ENCODE data around the gene SEMA6A. TPM values are rescaled to one million over a fixed set of nuclear protein-coding genes. Genes with fewer than 3 reads are reported as not detected.
"Not testable (repeated sequence)": the region's sequence is repeated elsewhere in the genome, so short reads cannot be mapped to it uniquely, and the experiment has no call there.

Gene SEMA6A
- total RNA-seq, 2 donors from 2014 or later, result 3.9 to 4.4 TPM

- H3K27ac ChIP-seq, result no peak overlapping the region
- H3K27me3 ChIP-seq, result no peaks in the 10 kb centered on the region
- TF ChIP-seq, protein P1, sequence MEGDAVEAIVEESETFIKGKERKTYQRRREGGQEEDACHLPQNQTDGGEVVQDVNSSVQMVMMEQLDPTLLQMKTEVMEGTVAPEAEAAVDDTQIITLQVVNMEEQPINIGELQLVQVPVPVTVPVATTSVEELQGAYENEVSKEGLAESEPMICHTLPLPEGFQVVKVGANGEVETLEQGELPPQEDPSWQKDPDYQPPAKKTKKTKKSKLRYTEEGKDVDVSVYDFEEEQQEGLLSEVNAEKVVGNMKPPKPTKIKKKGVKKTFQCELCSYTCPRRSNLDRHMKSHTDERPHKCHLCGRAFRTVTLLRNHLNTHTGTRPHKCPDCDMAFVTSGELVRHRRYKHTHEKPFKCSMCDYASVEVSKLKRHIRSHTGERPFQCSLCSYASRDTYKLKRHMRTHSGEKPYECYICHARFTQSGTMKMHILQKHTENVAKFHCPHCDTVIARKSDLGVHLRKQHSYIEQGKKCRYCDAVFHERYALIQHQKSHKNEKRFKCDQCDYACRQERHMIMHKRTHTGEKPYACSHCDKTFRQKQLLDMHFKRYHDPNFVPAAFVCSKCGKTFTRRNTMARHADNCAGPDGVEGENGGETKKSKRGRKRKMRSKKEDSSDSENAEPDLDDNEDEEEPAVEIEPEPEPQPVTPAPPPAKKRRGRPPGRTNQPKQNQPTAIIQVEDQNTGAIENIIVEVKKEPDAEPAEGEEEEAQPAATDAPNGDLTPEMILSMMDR (IDR thresholded peaks at IDR 0.05), result no peak
- H3K4me3 ChIP-seq, result no peak overlapping the region
- no peaks in the 10 kb centered on the region for H3K36me3 ChIP-seq
- H3K9me3 ChIP-seq, result no peaks in the 10 kb centered on the region
- DNase-seq (ENCODE audit: low spot score), result no peak
- H3K4me1 ChIP-seq, result peaks cover 0 to 26% of the 10 kb centered on the region in 2 donors
Measured at GRCh38 chr5:116524051-116524904, 50.3 kb downstream of the SEMA6A start.

GRCh38 chr5:116523182-116523581 is 51.4 kb downstream of the SEMA6A start:
- not testable (repeated sequence) for H3K27ac ChIP-seq; H3K27me3 ChIP-seq; DNase-seq (ENCODE audit: low spot score); H3K4me3 ChIP-seq; H3K36me3 ChIP-seq; H3K9me3 ChIP-seq
- peaks cover 0 to 15% of the 10 kb centered on the region in 2 donors for H3K4me1 ChIP-seq

DNA sequence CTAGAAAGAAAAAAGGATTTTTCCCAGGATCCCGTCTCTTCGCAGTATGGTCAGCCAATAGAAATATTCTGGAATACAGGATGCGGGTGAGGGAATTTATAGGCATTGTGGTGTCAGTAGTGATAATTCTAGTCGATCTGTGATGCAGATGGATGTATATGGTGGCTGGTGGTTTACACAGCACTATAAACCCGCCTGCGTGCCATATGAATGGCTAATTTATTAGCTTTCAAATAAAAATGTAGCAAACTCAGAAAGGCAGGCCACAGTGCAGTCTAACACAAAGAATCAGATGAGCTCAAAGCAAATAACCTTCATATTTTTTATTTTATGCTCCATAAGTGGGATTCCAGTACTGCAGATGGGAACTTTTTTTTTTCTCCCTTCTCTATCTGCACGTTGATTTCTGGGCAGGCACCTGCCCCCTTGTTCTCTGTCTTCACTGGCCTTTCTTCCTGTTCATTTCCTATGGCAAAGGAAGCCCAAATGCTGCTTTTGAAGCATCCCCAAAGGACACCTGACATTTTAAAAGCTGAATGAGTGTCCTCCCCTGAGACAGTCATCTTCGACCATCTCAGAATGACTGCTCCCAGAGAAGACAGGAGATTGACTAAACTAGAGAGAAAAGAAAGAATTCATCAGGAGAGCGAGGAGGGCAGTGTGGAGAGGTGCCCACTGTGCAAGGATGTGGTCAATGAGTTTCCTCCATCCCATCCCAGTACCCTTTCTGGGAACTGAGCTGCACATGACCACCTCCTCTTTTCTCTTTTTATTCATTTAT is 52.1 kb downstream of the SEMA6A start:
- TF ChIP-seq, protein P1 (IDR thresholded peaks at IDR 0.05), result no peak
- no peak overlapping the region for H3K4me3 ChIP-seq
- H3K27ac ChIP-seq, result no peak overlapping the region
- no peaks in the 10 kb centered on the region for H3K36me3 ChIP-seq
- H3K27me3 ChIP-seq, result no peaks in the 10 kb centered on the region
- no peaks in the 10 kb centered on the region for H3K9me3 ChIP-seq
- peaks cover 0 to 9% of the 10 kb centered on the region in 2 donors for H3K4me1 ChIP-seq
- DNase-seq (ENCODE audit: low spot score), result no peak

DNA sequence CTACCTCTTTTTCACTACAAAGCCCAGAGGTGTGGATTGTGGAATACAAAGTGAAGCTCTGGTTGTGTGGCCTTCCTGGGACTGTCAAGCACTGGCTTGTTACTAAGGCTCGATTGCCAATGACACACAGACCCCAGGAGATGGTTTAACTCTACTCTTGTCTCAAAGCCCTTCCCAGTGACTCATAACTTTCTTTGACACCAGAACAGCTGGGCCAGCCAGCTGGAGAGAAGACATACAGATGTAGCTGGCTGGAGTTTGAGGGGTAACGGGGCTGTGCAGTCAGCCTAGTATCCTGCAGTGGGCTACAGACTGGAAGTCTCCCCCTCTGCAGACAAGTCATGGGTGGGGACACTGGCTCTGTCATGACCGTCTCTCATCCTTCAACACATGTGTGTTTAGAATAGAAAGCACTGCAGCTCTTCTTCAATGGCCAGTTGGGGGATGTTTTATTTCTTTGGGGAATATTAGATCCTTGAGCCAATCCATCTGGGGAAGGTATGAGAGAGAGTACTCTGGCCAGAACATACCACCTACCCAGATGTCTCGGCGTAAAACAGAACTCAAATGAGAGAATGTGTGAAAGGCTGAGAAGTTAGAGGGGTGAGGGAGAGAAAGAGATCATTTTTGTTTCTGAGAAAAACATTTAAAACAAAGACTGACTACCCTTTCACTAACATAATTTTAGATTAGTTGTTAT is 53.3 kb downstream of the SEMA6A start:
- Histone ChIP-seq H3K36me3 (no peaks in the 10 kb centered on the region), H3K4me3 (no peak overlapping the region), H3K27me3 (no peaks in the 10 kb centered on the region), H3K4me1 (peaks cover 0 to 7% of the 10 kb centered on the region in 2 donors), H3K27ac (peak overlapping the region in 1 of 2 donors; percentile 31), H3K9me3 (no peaks in the 10 kb centered on the region)
- TF ChIP-seq, protein P1 (IDR thresholded peaks at IDR 0.05), result no peak
- DNase-seq (ENCODE audit: low spot score), result no peak

DNA sequence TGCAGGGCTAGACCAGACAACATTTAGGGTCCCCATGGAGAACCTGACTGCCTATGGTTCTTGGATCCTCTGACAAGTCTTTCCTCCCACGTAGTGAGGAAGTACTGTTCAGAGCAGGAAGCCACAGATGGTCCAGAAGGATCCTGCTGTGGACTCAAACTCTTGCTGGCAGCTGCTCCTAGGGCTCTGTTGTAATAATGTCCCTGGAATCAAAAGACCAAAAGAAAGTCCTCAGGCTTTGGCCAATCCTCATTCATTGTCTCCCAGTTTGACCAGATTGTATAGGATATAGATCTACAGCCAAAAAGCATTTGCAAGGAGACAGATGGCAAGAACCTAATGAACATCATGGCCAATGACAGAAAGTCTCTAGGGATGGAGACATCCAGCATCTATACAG is 53.9 kb downstream of the SEMA6A start:
- peak overlapping the region in 1 of 2 donors; percentile 31 for H3K27ac ChIP-seq
- no peaks in the 10 kb centered on the region for H3K27me3 ChIP-seq
- TF ChIP-seq, protein P1 (IDR thresholded peaks at IDR 0.05), result no peak
- H3K4me3 ChIP-seq, result no peak overlapping the region
- H3K36me3 ChIP-seq, result no peaks in the 10 kb centered on the region
- H3K4me1 ChIP-seq, result peaks cover 0 to 7% of the 10 kb centered on the region in 2 donors
- no peak for DNase-seq (ENCODE audit: low spot score)
- no peaks in the 10 kb centered on the region for H3K9me3 ChIP-seq

- Histone ChIP-seq H3K4me1 (peaks cover 0 to 7% of the 10 kb centered on the region in 2 donors), H3K36me3 (no peaks in the 10 kb centered on the region), H3K27me3 (no peaks in the 10 kb centered on the region), H3K4me3 (no peak overlapping the region), H3K27ac (no peak overlapping the region), H3K9me3 (no peaks in the 10 kb centered on the region)
- DNase-seq (ENCODE audit: low spot score), result no peak
- TF ChIP-seq, protein P1 (IDR thresholded peaks at IDR 0.05), result no peak
Measured at GRCh38 chr5:116518423-116518822, 56.2 kb downstream of the SEMA6A start.

All from right atrium auricular region (tissue), 2 donors.